Activated CD8-positive, alpha-beta T cell treated with anti-CD3 and anti-CD28 coated beads for 36 hours (primary cell): ENCODE measurements around the gene SIRT7. TPM values are rescaled to one million over a fixed set of nuclear protein-coding genes. Genes with fewer than 3 reads are reported as not detected.
A peak's percentile ranks its signal among the peaks of the same experiment; 100 is the strongest.

Experiments
- ATAC-seq: fragments of 200-7000 bp; cut with Tn5 transposase; one replicate; pipeline ENCODE4 v1.10.0; 2021; ENCODE audit warnings: mild to moderate bottlenecking, moderate library complexity
- CTCF ChIA-PET: fragments of 350-600 bp; sonication (Branson Sonifier 250); formaldehyde crosslinking; loops from one replicate; lab custom pipeline; 2021; ENCODE audit warnings: antibody characterized with exemption; lab: Charles Lee
- POLR2A ChIA-PET: fragments of 350-600 bp; sonication (Branson Sonifier 250); formaldehyde crosslinking; loops from one replicate; lab custom pipeline; 2021; ENCODE audit warnings: antibody characterized with exemption; lab: Charles Lee
- DNase-seq: peaks from one replicate; pipeline ENCODE4 v3.0.0-alpha.2; 2020
- H3K27ac Mint-ChIP-seq: one replicate; pipeline ENCODE4 v1.8.0; 2021; ENCODE audit warnings: mild to moderate bottlenecking, mixed read lengths
- H3K27me3 Mint-ChIP-seq: one replicate; pipeline ENCODE4 v1.8.0; 2021; ENCODE audit warnings: mixed read lengths
- H3K36me3 Mint-ChIP-seq: one replicate; pipeline ENCODE4 v1.8.0; 2021; ENCODE audit warnings: low read depth, mixed read lengths
- H3K4me1 Mint-ChIP-seq: one replicate; pipeline ENCODE4 v1.8.0; 2021; ENCODE audit warnings: low read depth, mixed read lengths
- H3K4me3 Mint-ChIP-seq: one replicate; pipeline ENCODE4 v1.8.0; 2021; ENCODE audit warnings: mild to moderate bottlenecking, moderate library complexity, mixed read lengths
- H3K9me3 Mint-ChIP-seq: one replicate; pipeline ENCODE4 v1.8.0; 2021; ENCODE audit warnings: mixed read lengths
- CTCF ChIP-seq: fragments of 200-600 bp; IDR thresholded peaks from one replicate; pipeline ENCODE4 v1.8.0; 2022; ENCODE audit warnings: antibody characterized with exemption, mild to moderate bottlenecking
- intact Hi-C: fragments of 100-400 bp; cut with micrococcal nuclease; formaldehyde crosslinking; loops from one replicate; pipeline ENCODE4 v1.10.0; 2022
- total RNA-seq, 2 experiments: library from RNA; stranded (reverse); gene quantifications; one replicate each; pipeline ENCODE4 v1.2.3, GENCODE V29; 2021

Gene SIRT7
- total RNA-seq, 2 experiments from 2014 or later = 28.1 to 32.0 TPM

DNA sequence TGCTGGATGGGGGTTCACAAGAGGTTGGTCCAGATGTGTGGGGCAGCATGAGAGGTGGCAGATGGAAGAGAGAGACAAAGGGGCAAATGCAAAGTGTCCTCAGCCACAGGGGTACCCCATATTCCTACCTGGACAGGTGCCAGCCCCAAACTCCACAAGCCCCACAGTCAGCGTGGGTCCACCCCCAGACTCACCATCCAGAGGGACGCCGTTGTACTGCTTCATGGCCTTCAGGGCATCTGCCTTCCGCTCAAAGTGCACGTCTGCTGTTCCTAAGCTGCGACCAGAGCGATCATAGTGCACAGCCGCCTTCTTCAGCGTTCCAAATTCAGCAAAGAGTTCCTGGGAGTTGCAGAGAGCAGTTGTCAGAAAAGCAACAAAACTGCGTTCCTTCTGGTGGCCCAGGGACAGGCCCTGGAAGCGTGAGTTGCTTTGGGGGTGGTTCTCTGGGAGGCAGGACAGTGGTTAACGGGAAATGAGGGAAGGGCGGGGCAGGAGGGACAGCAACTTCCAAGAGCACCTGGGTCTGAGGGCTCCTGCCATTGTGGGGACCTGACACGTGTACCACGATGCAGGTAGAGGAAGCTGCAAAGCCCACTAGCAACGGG is 28.9 kb downstream of the SIRT7 start:
- peak overlapping the region; percentile 42 for H3K27ac Mint-ChIP-seq
- no peak for ATAC-seq
- POLR2A ChIA-PET = interaction anchor here (0.6 to 3.1 kb wide), 10 partner anchors 9 to 227 kb away, joined by 3 to 14 read pairs (median 4); partner anchors contain the start of gene ARHGDIA

DNA sequence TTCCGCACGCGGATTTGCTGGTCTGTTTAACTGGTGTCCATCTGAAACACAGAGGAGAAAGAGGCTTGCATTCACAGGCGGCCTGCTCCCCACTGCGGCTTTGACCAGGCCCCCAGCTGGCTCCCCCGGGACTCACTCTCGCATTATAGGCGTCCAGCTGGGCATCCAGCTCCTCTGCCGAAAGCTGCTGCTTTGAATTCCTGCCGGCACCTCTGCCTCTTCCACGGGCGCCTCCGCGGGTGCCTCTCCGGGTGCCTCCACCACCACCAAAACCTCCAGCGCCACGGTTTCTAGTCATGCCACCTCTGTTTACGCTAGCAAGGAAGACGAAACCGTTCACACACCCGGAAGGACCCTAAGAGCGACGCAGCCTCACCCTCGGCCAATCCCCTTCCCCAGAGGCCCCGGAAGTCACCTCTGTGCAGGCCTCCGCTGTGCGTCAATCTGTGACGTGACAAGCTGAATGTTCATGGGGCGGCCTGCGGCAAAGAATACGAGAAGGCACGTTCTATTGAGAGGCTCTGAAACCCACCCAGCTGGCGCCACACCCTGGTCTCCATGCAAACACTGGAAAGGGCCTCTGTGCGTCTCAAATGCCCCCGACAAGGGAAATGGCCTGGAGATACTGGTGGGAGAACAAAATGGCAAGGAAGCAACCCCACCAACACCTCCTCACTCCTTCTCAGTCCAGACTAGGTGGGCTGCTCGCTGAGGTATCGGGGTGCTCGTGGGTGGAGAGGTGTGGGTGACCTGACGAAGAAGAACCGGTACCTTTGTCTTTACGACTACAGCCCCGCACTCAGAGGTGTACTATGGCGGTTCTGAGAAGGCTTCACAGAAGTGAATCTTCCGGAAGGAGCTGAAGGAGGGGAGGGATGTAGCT is 29.6 kb downstream of the SIRT7 start:
- ATAC-seq = no peak
- CTCF ChIA-PET = no interaction called here

More for the DNA sequence above, 28.9 kb downstream of the SIRT7 start:
- H3K36me3 Mint-ChIP-seq = peaks cover 61% of the 10 kb centered on the region
- intact Hi-C loops = no loop called here
- peak overlapping the region; percentile 85 for H3K4me3 Mint-ChIP-seq
- no peaks in the 10 kb centered on the region for H3K9me3 Mint-ChIP-seq
- no peak for DNase-seq
- CTCF ChIA-PET = no interaction called here
- no peak for TF ChIP-seq CTCF
- H3K4me1 Mint-ChIP-seq = peaks cover 15% of the 10 kb centered on the region
- H3K27me3 Mint-ChIP-seq = no peaks in the 10 kb centered on the region

DNA sequence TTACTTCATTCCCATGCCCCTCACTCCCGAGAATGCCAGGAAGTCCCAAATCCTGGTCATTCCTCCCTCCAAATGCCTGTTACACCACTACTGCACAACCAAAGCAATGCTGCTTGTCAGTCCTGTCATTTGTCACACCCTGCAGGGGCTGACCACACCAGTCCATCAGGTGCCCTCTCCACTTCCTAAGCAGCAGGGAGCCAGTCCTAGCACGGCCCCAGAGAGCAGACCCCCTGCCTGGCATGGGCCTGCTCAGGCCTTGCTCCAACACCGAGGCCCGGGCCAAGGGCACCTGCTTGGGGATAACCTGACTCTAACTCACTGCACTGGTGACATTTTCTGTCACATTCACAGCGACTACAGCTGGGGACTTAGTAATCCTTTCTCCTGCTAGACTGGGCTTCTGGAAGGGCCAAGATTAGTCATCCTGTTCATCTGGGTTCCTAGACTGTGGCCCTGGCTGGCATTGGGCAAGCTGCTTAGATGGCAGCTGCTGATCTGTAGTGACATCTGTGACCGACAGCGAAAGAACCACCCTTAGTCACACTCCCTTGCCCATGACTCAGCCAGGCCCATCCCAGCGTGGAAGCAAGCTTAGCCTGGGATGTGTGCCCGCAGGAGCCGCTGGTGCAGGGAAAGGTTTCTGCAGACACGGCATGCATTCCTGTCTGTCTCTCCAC is 32.0 kb downstream of the SIRT7 start:
- no peak for ATAC-seq
- H3K4me1 Mint-ChIP-seq = peaks cover 10% of the 10 kb centered on the region
- H3K9me3 Mint-ChIP-seq = no peaks in the 10 kb centered on the region
- POLR2A ChIA-PET = interaction anchor here (0.7 to 5.6 kb wide), 7 partner anchors 10 to 30 kb away, joined by 3 to 73 read pairs (median 10); partner anchors contain the start of genes ARHGDIA and P4HB
- DNase-seq = no peak
- no peak for TF ChIP-seq CTCF
- H3K4me3 Mint-ChIP-seq = no peak overlapping the region
- intact Hi-C loops = no loop called here
- H3K36me3 Mint-ChIP-seq = peaks cover 72% of the 10 kb centered on the region
- CTCF ChIA-PET = interaction anchor here (1.3 kb wide), 1 partner anchor 34 kb away, joined by 3 read pairs; no protein-coding TSS in a partner anchor
- peak overlapping the region; percentile 0 for H3K27ac Mint-ChIP-seq
- no peaks in the 10 kb centered on the region for H3K27me3 Mint-ChIP-seq

More for the DNA sequence above, 29.6 kb downstream of the SIRT7 start:
- intact Hi-C loops = no loop called here
- H3K4me3 Mint-ChIP-seq = peak overlapping the region; percentile 85
- no peak for DNase-seq
- no peaks in the 10 kb centered on the region for H3K27me3 Mint-ChIP-seq
- TF ChIP-seq CTCF = no peak
- H3K27ac Mint-ChIP-seq = peak overlapping the region; percentile 42
- no peaks in the 10 kb centered on the region for H3K9me3 Mint-ChIP-seq
- H3K36me3 Mint-ChIP-seq = peaks cover 63% of the 10 kb centered on the region
- POLR2A ChIA-PET = interaction anchor here (0.6 to 3.1 kb wide), 8 partner anchors 8 to 211 kb away, joined by 3 to 14 read pairs (median 4); partner anchors contain the start of gene ARHGDIA
- H3K4me1 Mint-ChIP-seq = peaks cover 13% of the 10 kb centered on the region

- CTCF ChIA-PET = interaction anchor here (1.3 kb wide), 1 partner anchor 68 kb away, joined by 5 read pairs; no protein-coding TSS in a partner anchor
- H3K27me3 Mint-ChIP-seq = no peaks in the 10 kb centered on the region
- intact Hi-C loops = no loop called here
- H3K4me3 Mint-ChIP-seq = no peak overlapping the region
- no peak for ATAC-seq
- H3K36me3 Mint-ChIP-seq = peaks cover 71% of the 10 kb centered on the region
- TF ChIP-seq CTCF = no peak
- H3K9me3 Mint-ChIP-seq = no peaks in the 10 kb centered on the region
- no peak for DNase-seq
- H3K4me1 Mint-ChIP-seq = peaks cover 10% of the 10 kb centered on the region
- peak overlapping the region; percentile 0 for H3K27ac Mint-ChIP-seq
- POLR2A ChIA-PET = interaction anchor here (1.7 to 5.6 kb wide), 4 partner anchors 9 to 23 kb away, joined by 10 to 73 read pairs (median 12); partner anchors contain the start of genes ARHGDIA and P4HB
Measured at GRCh38 chr17:81885454-81885853, 32.5 kb downstream of the SIRT7 start.
